Dedifferentiated amniotic fluid mesenchymal stem cell (primary cell): ENCODE results near the gene DNAJC17.

ENCODE experiments used
- DNase-seq: peaks from one replicate; pipeline ENCODE4 v3.0.0-alpha.2; 2016; ENCODE audit errors: extremely low spot score

Gene DNAJC17

GRCh38 chr15:40792394-40792793, 14.9 kb downstream of the DNAJC17 start:
- DNase-seq: no peak

GRCh38 chr15:40790718-40791117, 16.6 kb downstream of the DNAJC17 start:
- no peak for DNase-seq

GRCh38 chr15:40789999-40790398, 17.3 kb downstream of the DNAJC17 start:
- no peak for DNase-seq

GRCh38 chr15:40789119-40789518, 18.2 kb downstream of the DNAJC17 start:
- no peak for DNase-seq

- DNase-seq: no peak
Observed at GRCh38 chr15:40787991-40788390, 19.3 kb downstream of the DNAJC17 start.

GRCh38 chr15:40787344-40787841, 19.9 kb downstream of the DNAJC17 start:
- no peak for DNase-seq

GRCh38 chr15:40785814-40786213, 21.5 kb downstream of the DNAJC17 start:
- DNase-seq: no peak

GRCh38 chr15:40785164-40785563, 22.1 kb downstream of the DNAJC17 start:
- no peak for DNase-seq

GRCh38 chr15:40782609-40783227, 24.6 kb downstream of the DNAJC17 start:
- no peak for DNase-seq

- peak; percentile 66 for DNase-seq
Observed at GRCh38 chr15:40776537-40777141, 30.6 kb downstream of the DNAJC17 start.

- no peak for DNase-seq
Observed at GRCh38 chr15:40775740-40776536, 31.3 kb downstream of the DNAJC17 start.

- DNase-seq: no peak
Observed at GRCh38 chr15:40775007-40775406, 32.3 kb downstream of the DNAJC17 start.

- DNase-seq: no peak
Observed at GRCh38 chr15:40773902-40774301, 33.4 kb downstream of the DNAJC17 start.

- DNase-seq: no peak
Observed at GRCh38 chr15:40773496-40773895, 33.8 kb downstream of the DNAJC17 start.

- no peak for DNase-seq
Observed at GRCh38 chr15:40772014-40772413, 35.3 kb downstream of the DNAJC17 start.

- DNase-seq: no peak
Observed at GRCh38 chr15:40771242-40771641, 36.0 kb downstream of the DNAJC17 start.

GRCh38 chr15:40770147-40770721, 37.0 kb downstream of the DNAJC17 start:
- DNase-seq: no peak

- DNase-seq: no peak
Observed at GRCh38 chr15:40769274-40770146, 37.8 kb downstream of the DNAJC17 start, which contains the start of gene C15orf62. C15orf62 (plus strand) TSS chr15:40769980; CDS start chr15:40770496, 516 bp downstream.

- DNase-seq: no peak
Observed at GRCh38 chr15:40768521-40769273, 38.6 kb downstream of the DNAJC17 start.

GRCh38 chr15:40767838-40768500, 39.3 kb downstream of the DNAJC17 start:
- no peak for DNase-seq
